ENCODE data around the gene SHISA8. TPM values are rescaled to one million over a fixed set of nuclear protein-coding genes. Genes with fewer than 3 reads are reported as not detected.

The SHISA8 gene
- total RNA-seq, 2 donors from 2014 or later: 1.1 to 4.2 TPM

DNA sequence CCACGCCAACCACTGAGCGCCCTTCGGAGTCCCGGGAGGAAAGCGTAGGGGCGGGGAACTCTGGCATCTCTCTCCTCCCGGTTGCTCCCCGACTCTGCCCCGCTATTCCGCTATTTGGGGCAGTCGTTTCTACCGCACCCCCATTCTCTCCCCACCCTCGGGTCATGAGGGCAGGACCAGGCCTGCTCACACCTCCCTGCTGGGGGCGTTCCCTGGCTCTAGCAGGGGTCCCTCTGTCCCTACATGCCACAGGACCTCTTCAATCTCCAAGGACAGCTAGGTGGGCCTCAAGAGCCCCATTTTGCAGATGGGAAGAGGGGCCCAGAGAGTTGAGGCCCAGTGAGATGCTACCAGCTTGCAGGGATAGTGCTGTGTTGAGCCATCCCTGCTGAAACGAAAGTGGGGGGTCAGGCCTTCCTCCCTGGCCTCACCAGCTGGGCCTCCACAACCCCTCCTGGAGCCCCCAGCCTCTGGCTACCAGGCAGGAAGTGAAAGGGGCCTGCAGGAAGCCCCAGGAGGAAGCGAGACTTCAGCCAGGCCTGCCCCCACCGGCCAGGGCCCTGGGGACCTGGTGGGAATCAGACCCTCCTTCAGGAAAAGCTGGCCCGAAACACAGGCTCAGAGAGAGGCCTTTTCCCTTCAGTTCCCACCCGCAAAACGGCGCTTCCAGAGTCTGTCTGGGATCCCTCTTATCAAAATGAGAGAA lies 5.5 kb upstream of the SHISA8 start:
- ATAC-seq: no peak
- Mint-ChIP-seq H3K9me3 (no peaks in the 10 kb centered on the region), H3K27ac (peak overlapping the region in 1 of 2 donors; percentile 29), H3K36me3 (no peaks in the 10 kb centered on the region)
- DNase-seq (ENCODE audit: low spot score in 2 of 2): no peak

DNA sequence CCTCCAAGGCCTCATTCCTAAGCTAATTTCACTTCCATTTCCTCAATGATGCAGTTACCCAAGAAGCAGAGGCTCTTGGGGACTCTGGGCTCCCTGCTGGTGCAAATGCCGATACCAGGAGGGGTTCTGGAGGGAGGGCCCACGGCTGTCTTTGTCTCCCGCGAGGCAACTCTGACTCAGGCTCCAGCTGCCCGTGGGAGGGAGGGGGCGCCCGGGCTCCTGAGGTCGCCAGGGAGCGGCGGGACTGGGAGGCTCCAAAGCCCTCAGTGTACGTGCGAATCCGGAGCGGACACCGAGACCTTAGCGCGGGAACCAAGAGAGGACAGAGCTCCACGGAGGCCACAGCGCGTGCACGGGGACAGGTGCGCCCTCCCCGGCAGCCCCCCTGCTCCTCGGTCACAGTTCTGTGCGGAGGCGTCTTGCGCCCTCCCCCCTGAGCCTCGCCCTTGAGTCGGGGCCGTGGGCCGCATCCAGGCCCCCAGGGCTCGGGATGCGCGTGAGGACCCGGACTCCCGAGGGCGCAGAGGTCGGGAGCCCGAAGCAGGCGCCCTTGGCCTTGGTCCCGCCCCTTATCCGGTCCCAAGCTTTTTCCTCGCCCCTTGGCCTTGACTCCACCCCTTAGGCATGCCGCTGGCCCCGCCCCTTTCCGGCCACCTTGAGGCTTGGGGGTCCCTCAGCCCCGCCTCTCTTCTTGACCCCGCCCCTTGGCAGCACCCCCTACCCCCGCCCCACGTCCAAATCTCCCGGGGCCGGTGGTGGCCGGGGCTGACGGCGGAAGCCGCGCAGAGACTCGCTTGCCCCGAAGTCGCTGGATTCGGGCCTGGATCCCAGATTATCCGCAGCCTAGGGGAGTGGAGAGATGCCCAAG lies 4.7 kb upstream of the SHISA8 start:
- DNase-seq (ENCODE audit: low spot score in 2 of 2): no peak
- peak; percentile 44 to 55 for ATAC-seq
- no peaks in the 10 kb centered on the region for H3K9me3 Mint-ChIP-seq
- no peaks in the 10 kb centered on the region for H3K36me3 Mint-ChIP-seq
- H3K27ac Mint-ChIP-seq: no peak overlapping the region

DNA sequence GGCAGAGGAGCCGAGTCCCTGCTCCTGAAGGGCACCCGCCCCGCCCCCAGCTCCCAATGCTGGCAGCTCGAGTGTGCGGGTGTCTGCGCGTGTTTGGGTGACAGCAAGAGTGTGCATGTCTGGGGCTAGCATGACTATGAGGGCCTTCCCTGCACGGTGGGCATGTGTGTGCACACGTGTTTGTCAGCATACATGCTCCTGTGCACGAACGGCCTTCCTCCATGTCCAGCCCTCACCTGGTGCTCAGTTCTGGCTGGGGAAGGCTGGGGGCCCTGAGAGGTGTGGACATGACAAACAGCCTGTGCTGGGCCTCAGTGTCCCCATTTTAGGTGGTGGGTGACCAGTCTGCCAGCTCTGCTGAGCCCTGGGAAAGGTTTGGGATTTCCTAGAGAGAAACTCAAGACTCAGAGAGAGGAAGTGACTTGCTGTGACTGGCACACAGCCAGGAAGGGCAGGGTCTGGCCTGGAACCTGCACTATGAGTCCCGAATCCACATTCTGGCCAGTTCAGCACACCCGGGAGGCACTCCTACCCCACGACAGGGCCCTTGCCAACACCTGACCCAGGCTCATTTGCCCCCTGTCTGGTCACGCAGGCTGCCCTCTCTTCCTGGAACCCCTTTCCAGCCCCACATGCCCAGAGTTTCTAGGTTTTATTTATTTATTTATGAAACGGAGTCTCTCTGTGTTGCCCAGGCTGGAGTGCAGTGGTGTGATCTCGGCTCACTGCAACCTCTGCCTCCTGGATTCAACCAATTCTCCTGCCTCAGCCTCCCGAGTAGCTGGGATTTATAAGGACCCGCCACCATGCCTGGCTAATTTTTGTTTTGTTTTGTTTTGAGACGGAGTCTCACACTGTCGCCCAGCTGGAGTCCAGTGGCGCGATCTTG lies 3.3 kb upstream of the SHISA8 start:
- H3K27ac Mint-ChIP-seq: peak overlapping the region in 1 of 2 donors; percentile 7
- no peak for ATAC-seq
- H3K36me3 Mint-ChIP-seq: no peaks in the 10 kb centered on the region
- DNase-seq (ENCODE audit: low spot score in 2 of 2): no peak
- no peaks in the 10 kb centered on the region for H3K9me3 Mint-ChIP-seq

DNA sequence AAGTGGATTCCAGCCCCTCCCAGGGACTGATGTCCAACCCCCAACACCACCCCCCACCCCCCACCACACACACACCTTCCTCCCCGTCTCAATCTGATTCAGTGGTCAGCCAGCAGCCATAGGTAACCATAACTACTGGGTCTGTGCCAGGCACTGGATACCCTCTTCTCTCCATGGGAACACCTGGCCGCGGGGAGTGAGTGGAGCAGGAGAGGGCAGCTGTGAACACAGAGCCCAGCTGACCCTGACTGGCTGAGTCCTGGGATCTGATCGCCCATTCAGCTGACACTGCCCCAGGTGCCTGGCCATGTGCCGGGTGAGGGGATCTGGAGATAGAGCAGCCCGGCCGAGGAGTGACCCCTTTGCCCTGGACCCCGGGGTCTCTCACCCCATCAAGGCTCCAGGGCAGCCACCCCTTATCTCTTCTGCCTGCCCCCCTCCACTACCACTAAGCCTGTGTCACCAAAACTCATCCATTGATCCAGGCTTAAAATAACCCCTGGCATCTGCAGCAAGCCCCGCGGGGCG lies 2.6 kb upstream of the SHISA8 start:
- DNase-seq (ENCODE audit: low spot score in 2 of 2) (no peak), ATAC-seq (no peak)
- no peaks in the 10 kb centered on the region for H3K36me3 Mint-ChIP-seq
- no peaks in the 10 kb centered on the region for H3K9me3 Mint-ChIP-seq
- no peak overlapping the region for H3K27ac Mint-ChIP-seq

DNA sequence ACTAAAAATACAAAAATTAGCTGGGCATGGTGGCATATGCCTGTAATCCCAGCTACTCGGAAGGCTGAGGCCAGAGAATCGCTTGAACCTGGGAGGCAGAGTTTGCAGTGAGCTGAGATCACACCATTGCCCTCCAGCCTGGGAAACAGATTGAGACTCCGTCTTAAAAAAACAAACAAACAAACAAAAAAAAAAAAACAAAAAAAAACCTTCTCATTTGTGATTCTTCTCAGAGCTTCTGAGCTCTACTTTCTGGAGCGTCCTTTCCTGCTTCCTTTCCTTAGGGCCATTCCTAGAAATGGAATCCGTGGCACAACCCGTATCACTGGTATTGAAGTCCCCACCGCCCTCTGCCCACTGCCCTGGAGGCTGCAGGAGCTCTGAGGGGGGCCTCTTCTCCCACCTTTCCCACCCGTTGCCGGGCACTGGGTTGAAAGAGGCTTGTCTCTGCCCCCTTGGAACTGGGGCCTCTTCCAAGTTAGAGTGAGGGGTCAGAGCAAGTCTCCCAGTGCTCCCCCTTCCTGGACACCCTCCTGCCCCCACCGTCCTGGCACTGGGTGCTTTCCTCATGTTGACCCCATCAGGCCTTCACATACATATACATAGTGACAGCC lies 2.0 kb upstream of the SHISA8 start:
- Mint-ChIP-seq H3K36me3 (no peaks in the 10 kb centered on the region), H3K9me3 (no peaks in the 10 kb centered on the region), H3K27ac (no peak overlapping the region)
- no peak for DNase-seq (ENCODE audit: low spot score in 2 of 2)
- no peak for ATAC-seq

DNA sequence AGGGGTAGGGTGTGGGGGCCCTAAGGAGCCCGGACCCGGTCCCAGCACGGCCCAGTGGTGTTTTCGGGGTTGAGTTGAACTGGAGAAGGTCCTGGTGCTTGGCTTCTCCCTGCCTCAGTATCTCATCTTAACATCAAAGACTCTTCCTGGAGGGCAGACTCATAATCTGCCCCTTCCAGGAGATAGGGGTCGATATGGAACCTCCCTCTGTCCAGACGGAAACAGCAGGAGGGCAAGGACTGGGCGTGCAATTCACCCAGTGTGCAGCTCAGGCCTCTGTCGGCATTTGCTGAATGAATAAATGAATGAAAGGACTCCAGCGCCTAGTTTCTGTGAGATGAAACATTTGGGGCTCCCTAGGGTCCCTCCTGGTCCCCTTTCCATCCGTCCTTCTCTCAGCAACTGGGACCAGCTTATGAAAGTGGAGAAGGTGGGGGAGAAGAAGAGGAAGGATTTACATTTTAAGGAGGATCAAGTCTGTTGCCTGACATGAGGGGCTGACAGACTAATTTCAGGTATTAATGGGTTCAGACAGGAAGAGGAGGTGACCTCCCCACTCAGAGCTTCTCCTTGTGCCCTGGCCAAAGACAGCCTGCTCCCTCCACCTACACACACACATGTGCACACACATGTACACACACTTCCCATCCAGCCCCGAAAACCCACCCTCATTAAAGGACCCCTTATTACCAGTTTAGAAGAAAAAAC lies 1.1 kb upstream of the SHISA8 start:
- H3K36me3 Mint-ChIP-seq: no peaks in the 10 kb centered on the region
- H3K9me3 Mint-ChIP-seq: no peaks in the 10 kb centered on the region
- no peak for ATAC-seq
- DNase-seq (ENCODE audit: low spot score in 2 of 2): no peak
- H3K27ac Mint-ChIP-seq: no peak overlapping the region

DNA sequence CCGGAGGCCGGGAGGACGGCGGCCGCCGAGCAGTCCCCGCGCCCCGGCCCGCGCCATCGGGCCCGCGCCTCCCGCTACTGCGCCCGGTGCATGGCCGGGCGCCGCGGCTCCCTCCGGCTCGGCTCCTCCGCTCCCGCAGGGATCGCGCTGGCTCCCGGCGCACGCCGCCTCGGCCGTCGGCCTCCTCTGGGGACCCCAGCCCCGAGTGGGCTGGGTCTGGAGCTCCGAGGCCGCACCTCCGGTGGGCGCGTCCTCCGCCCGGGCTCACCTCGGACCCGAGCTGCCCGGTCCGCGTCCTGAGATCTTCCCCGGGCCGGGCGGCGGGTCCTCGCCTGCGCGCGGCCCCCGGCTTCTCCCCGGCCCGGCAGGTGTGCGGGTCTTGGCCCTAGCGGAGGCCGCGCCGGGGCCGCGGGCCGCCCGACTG lies 251 bp downstream of the SHISA8 start:
- H3K27ac Mint-ChIP-seq: no peak overlapping the region
- no peaks in the 10 kb centered on the region for H3K9me3 Mint-ChIP-seq
- no peak for DNase-seq (ENCODE audit: low spot score in 2 of 2)
- ATAC-seq: no peak
- H3K36me3 Mint-ChIP-seq: no peaks in the 10 kb centered on the region

DNA sequence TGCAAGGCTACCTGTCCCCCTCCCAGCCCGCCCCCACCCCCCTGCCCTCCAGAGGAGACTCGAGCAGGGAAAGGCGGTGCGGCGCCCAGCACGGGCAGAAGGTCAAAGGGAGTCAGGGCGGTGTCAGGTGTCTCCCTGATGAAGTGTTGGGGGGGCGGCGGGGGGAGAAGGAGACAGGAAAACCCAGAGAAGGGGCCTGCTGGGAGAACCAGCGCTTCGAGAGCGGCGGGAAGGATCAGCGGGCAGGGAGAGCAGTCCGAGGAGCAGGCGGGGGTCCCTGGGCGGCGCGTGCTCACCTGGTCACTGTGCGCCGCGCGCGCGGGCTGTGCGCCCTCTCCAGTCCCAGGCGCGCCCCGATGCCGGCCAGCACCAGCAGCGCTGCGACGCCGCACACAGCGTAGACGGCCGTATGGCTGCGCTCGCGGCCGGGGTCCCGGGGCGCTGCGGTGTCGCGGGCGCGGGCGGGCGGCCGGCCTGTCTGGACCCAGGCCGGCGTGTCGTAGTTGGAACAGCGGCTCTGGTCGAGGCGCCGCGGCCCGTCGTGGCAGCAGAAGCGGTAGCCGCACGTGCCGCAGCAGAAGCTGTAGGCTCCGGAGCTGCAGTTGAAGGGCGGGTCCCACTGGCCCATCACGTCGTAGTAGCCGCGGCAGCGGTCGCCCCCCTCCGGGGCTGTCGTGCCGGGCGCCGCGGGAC lies 886 bp downstream of the SHISA8 start:
- DNase-seq (ENCODE audit: low spot score in 2 of 2) (no peak), ATAC-seq (peak in 1 of 2 donors; percentile 4)
- Mint-ChIP-seq H3K36me3 (no peaks in the 10 kb centered on the region), H3K27ac (no peak overlapping the region), H3K9me3 (no peaks in the 10 kb centered on the region)

DNA sequence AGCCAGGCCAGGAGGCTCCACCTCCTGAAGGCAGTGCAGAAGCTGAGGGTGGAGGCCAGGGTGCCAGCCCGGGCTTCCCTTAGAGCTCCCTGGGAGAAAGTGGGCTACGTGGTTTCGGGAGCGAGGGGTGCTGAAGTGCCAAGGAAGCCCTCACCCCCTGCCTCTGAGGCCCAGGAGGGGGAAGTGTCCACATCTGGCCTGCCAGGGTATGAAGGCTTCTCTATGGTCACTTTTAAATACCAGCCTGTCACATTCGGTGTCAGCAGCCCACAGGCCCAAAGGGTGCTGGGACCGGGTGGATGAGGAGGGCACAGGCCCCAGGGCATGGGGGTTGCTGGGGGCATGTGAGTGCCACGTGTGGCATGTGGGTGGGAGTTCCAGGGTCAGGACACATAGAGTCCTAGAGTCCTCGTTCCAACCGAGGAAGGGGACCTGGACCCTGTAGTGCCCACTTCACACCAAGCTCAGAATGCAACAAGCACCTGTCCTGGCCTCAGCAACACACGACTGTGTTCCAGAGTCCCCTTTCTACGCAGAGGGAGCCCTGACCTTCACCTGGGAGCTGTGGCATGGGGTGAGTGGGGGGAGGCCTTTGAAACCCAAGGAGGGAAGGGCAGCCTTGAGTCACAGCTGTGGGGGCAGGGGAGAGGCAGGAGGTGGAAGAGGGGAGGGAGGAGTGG lies 1.7 kb downstream of the SHISA8 start:
- ATAC-seq (no peak), DNase-seq (ENCODE audit: low spot score in 2 of 2) (no peak)
- Mint-ChIP-seq H3K36me3 (no peaks in the 10 kb centered on the region), H3K27ac (no peak overlapping the region), H3K9me3 (no peaks in the 10 kb centered on the region)

DNA sequence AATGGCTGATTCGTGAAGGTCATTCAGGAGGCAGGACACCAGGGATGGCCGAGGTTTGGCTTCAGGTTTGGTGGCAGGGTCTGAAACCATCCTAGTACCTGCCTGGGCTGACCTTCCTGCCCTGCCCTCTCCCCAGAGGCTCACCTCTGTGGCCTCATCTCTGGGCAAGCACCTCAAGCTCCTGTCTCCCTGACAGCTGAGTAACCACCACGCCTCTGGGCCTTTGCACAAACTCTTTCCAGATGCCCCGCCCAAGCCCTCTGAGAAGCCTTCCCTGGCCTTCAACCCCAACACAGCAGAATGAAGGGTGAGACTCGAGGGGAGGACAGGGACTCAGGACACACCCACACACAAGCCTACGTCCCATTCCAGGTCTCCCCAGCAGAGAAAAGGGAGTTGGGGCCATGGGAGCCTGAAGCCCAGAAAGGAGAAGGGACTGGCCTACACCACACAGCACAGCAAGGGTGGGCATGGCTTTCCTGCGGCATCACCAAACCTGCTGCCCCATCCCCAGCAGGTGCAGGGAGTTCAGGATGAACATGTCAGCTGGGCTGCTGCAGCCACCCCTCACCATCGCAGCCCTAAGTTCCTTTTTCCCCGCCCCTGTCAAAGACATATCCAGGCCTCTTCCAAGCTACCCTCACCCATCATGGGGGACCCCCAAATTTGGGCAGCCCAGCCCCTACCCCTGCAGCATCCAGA lies 2.4 kb downstream of the SHISA8 start:
- no peaks in the 10 kb centered on the region for H3K9me3 Mint-ChIP-seq
- peak overlapping the region in 1 of 2 donors; percentile 52 for H3K27ac Mint-ChIP-seq
- no peak for DNase-seq (ENCODE audit: low spot score in 2 of 2)
- ATAC-seq: no peak
- no peaks in the 10 kb centered on the region for H3K36me3 Mint-ChIP-seq

DNA sequence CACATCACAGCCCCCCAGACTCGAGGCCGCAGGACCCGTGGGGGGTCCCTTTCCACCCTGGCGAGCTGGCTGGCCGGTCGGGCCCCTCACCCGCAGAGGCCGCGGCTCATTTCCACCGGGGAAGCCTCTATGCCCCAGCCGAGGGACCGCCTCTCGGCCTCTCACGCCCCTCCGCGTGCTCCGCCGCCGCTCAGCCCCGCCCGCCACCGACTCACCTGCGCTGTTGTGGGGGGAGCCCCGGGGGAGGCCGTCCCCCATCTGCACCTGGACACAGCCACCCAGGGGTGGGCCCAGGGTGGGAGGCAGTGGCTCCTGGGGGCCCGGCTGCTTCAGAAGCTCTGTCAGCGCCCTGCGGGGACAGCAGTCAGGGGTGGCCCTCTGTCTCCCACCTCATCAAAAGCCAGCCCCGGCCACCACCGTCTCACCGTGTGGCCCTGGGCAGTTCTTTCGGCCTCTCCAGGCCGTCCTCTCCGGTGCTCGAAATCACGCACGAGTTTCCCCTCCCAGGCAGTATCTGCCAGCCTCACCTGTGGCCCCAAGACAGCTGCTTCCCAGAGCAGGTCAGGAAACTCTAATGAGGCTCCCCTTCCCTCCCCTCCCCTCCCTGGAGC lies 3.8 kb downstream of the SHISA8 start:
- ATAC-seq (peak in 1 of 2 donors; percentile 7), DNase-seq (ENCODE audit: low spot score in 2 of 2) (no peak)
- no peak overlapping the region for H3K27ac Mint-ChIP-seq
- no peaks in the 10 kb centered on the region for H3K36me3 Mint-ChIP-seq
- H3K9me3 Mint-ChIP-seq: no peaks in the 10 kb centered on the region

DNA sequence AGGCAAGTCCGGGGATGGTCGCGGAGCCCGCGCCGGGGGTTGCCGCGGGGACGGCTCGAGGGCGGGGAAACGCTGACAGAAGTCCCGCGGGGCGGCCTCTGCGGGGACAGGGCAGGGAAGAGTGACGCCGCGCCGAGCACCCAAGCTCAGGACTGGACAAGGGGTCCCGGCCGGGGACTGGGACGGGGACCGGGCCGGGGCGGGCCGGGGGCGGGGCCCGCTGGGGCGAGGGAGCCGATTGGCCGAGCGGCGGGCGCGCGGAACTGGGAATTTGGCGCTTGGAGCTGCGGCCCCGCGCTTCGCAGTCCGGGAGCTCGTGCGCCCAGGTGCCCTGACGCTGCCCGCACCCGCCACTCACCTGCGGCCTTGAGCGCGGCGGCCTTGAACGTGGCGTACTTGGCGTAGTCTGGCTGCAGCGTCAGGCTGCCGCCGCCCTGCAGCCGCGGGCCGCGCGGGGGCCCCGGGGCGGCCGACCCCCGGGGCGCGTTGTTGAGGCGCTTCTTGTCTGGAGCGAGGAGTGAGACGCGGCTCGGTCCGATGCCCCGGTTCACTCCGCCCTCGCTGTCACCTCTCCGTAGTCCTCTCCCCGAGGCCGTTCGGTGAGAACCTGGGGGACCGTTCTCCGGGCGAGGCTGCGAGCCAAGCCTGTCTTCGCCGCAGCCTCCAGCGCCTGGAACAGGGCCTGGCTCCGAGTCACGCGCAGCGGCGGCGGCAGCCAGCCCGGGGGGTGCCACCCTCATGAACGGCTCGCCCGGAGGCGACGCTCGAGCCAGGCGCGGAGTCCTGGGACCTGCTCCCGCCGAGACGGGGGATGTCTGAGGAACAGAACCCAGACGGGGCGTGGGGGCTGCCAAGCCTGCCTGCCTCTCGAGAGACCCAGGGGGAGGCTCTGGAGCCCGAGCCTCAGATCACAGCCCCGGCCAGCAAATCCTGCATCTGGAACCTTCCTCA lies 4.5 kb downstream of the SHISA8 start:
- DNase-seq (ENCODE audit: low spot score in 2 of 2): no peak
- ATAC-seq: peak in 1 of 2 donors; percentile 16
- Mint-ChIP-seq H3K36me3 (no peaks in the 10 kb centered on the region), H3K27ac (no peak overlapping the region), H3K9me3 (no peaks in the 10 kb centered on the region)

Measured in activated naive CD4-positive, alpha-beta T cell treated with anti-CD3 and anti-CD28 coated beads, Interleukin-2, amount 50 U/mL, for 72 hours (primary cell).